Pancreas (tissue), 10 donors: Measurements from ENCODE around the gene FANK1. TPM values are rescaled to one million over a fixed set of nuclear protein-coding genes. Genes with fewer than 3 reads are reported as not detected.

Experiments used
- ATAC-seq, 4 donors: fragments of 200-7000 bp; cut with Tn5 transposase; one replicate each; pipeline versions ENCODE4 v1.8.0 to v1.9.1; 2020; ENCODE audit warnings: mild to moderate bottlenecking in 4 of 4, moderate library complexity in 4 of 4
- DNase-seq, 6 donors: peaks; one replicate each; pipeline ENCODE4 v3.0.0-alpha.2; 2020
- FAIRE-seq: peaks from 2 replicates; lab custom pipeline; 2012; peaks lifted over from hg19 to GRCh38; lab: Jason Lieb, UNC
- H3K27ac ChIP-seq, 4 donors: fragments of 200-600 bp; sonication (generic); 1 replicate in 3 of 4; 2 replicates in 1 of 4; pipeline versions ENCODE4 v1.5.0 to v1.8.0; 2020
- H3K27me3 ChIP-seq, 4 donors: fragments of 200-600 bp; one replicate each; pipeline ENCODE4 v1.8.0; 2021
- H3K36me3 ChIP-seq, 3 donors: fragments of 200-600 bp; sonication (generic) in 1 of 3; one replicate each; pipeline versions ENCODE4 v1.5.0 to v1.8.0; 2020 to 2021
- H3K4me1 ChIP-seq, 3 donors: fragments of 200-600 bp; one replicate each; pipeline ENCODE4 v1.8.0; 2021
- H3K4me3 ChIP-seq, 4 donors: fragments of 200-600 bp; sonication (generic) in 2 of 4; one replicate each; pipeline versions ENCODE4 v1.5.0 to v1.8.0; 2020 to 2021
- H3K9me3 ChIP-seq, 4 donors: fragments of 200-600 bp; one replicate each; pipeline ENCODE4 v1.8.0; 2021
- WGBS, 2 donors: extraction: QIAGEN DNeasy Blood & Tissue Kit; methylation state at CpG; one replicate each; pipeline ENCODE4 v1.1.7; 2013; 5-methylcytosine and 5-hydroxymethylcytosine counted together
- intact Hi-C, 3 donors: fragments of 100-400 bp; cut with DNase I; formaldehyde crosslinking; loops; one replicate each; pipeline versions ENCODE4 v1.11.1 to v1.14.2; 2022
- polyA plus RNA-seq, 2 donors: library from polyadenylated mRNA; stranded (reverse); fragments of 200-250 nt; gene quantifications; one replicate each; pipeline ENCODE4 v1.2.3, GENCODE V29; 2013
- total RNA-seq, 6 donors: library from RNA; stranded (reverse); fragmentation: NEBNext Ultra II Directional in 4 of 6; extraction: Animal tissue kit (Norgen Biotek cat#: 25700) in 4 of 6; gene quantifications; one replicate each; pipeline versions ENCODE4 v1.2.1 to v1.2.4, GENCODE V29; 2021 to 2023
- TF ChIP-seq, protein P1 (sequence below), 4 donors: fragments of 200-600 bp; sonication (generic) in 3 of 4; IDR thresholded peaks; one replicate each; pipeline versions ENCODE4 v1.5.0 to v1.8.0; 2021; ENCODE audit warnings: antibody characterized with exemption in 4 of 4
- donor health status: healthy with polysubstance abuse.
- donor health status: DM: no; HTN: no; CAD: no; lungs with moderate emphysema.
- donor health status: DM: no; HTN: no; CAD: no.
- donor health status: control.
- donor health status: control.
- donor health status: Bipolar disorder and iron deficiency.
- donor health status: DM: yes; HTN: yes; CAD: no.
- donor health status: DM: no; HTN: no; CAD: no.
- donor health status: DM: no; HTN: no; CAD: no.
- donor health status: DM: yes; HTN: yes; CAD: no.

FANK1 gene
- total and polyA plus RNA-seq, 8 donors, result 1.6 to 13.2 (median 3.2) TPM

DNA sequence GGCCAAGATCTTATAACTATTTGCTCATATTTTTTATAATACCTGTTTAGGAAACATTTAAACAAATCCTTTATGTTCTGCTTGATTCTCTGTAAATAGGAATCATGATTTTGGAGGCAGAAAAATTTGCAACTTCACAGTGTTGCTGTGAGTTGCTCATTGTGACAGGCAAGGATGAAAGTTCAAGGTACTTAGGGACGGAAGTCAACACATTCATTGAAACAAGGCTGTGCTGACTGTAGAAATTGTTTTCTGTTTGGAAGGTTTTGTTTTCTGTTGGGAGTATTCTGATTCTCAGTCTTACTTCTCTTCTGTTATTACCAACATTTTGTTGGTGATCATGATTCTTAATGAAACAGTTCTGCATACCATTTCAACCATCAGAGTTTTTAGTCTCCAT, 54.9 kb downstream of the FANK1 start:
- Histone ChIP-seq H3K36me3 (no peaks in the 10 kb centered on the region), H3K4me3 (no peak overlapping the region), H3K27me3 (no peaks in the 10 kb centered on the region), H3K4me1 (no peaks in the 10 kb centered on the region), H3K27ac (no peak overlapping the region), H3K9me3 (no peaks in the 10 kb centered on the region)
- DNase-seq, result no peak
- TF ChIP-seq, protein P1, sequence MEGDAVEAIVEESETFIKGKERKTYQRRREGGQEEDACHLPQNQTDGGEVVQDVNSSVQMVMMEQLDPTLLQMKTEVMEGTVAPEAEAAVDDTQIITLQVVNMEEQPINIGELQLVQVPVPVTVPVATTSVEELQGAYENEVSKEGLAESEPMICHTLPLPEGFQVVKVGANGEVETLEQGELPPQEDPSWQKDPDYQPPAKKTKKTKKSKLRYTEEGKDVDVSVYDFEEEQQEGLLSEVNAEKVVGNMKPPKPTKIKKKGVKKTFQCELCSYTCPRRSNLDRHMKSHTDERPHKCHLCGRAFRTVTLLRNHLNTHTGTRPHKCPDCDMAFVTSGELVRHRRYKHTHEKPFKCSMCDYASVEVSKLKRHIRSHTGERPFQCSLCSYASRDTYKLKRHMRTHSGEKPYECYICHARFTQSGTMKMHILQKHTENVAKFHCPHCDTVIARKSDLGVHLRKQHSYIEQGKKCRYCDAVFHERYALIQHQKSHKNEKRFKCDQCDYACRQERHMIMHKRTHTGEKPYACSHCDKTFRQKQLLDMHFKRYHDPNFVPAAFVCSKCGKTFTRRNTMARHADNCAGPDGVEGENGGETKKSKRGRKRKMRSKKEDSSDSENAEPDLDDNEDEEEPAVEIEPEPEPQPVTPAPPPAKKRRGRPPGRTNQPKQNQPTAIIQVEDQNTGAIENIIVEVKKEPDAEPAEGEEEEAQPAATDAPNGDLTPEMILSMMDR (IDR thresholded peaks at IDR 0.05), result no peak
- no peak for FAIRE-seq
- ATAC-seq, result no peak
- WGBS, 2 donors, result 32 to 37% methylated on average over 1 of the region's 1 CpG
- intact Hi-C loops, result no loop called here

GRCh38 chr10:125953778-125954385, 57.5 kb downstream of the FANK1 start:
- Histone ChIP-seq H3K4me3 (no peak overlapping the region), H3K9me3 (no peaks in the 10 kb centered on the region), H3K27ac (no peak overlapping the region), H3K4me1 (no peaks in the 10 kb centered on the region), H3K27me3 (no peaks in the 10 kb centered on the region), H3K36me3 (no peaks in the 10 kb centered on the region)
- no peak for ATAC-seq
- FAIRE-seq, result no peak
- WGBS, 2 donors, result 93 to 96% methylated on average over 9 of the region's 9 CpGs
- DNase-seq, result no peak
- TF ChIP-seq, protein P1 (IDR thresholded peaks at IDR 0.05), result no peak
- intact Hi-C loops, result no loop called here

GRCh38 chr10:125955766-125956165, 59.4 kb downstream of the FANK1 start:
- FAIRE-seq (no peak), DNase-seq (no peak), ATAC-seq (no peak)
- TF ChIP-seq, protein P1 (IDR thresholded peaks at IDR 0.05), result no peak
- Histone ChIP-seq H3K4me1 (no peaks in the 10 kb centered on the region), H3K27me3 (no peaks in the 10 kb centered on the region), H3K4me3 (no peak overlapping the region), H3K9me3 (no peaks in the 10 kb centered on the region), H3K27ac (no peak overlapping the region), H3K36me3 (no peaks in the 10 kb centered on the region)
- WGBS, 2 donors, result 50 to 78% methylated on average over 3 of the region's 3 CpGs
- intact Hi-C loops, result no loop called here

- intact Hi-C loops, result no loop called here
- no peaks in the 10 kb centered on the region for H3K27me3 ChIP-seq
- WGBS, 2 donors, result 87% methylated on average over 1 of the region's 1 CpG
- H3K4me1 ChIP-seq, result no peaks in the 10 kb centered on the region
- DNase-seq, result no peak
- no peak overlapping the region for H3K4me3 ChIP-seq
- ATAC-seq, result no peak
- H3K9me3 ChIP-seq, result no peaks in the 10 kb centered on the region
- no peaks in the 10 kb centered on the region for H3K36me3 ChIP-seq
- TF ChIP-seq, protein P1 (IDR thresholded peaks at IDR 0.05), result no peak
- no peak for FAIRE-seq
- no peak overlapping the region for H3K27ac ChIP-seq
These were observed 65.4 kb downstream of the FANK1 start for GRCh38 chr10:125961743-125962142.

DNA sequence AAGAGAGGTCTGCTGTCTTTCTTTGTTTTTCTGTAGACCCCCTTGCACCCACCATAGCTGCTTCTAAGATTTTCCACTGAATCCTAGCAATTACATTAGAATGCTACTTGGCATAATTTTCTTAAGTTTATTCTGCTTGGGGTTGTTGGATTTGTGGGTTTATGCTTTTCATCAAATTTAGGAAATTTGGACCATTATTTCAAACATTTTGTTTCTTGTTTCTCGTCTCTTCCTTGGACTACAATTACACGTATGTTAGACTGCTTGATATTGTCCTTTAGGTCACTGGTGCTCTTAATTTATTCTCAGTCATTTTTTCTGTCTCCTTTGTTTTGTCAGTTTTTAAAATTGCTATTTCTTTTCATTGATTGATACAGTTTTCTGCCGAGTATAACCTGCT, 65.8 kb downstream of the FANK1 start:
- Histone ChIP-seq H3K4me3 (no peak overlapping the region), H3K9me3 (no peaks in the 10 kb centered on the region), H3K27me3 (no peaks in the 10 kb centered on the region), H3K4me1 (no peaks in the 10 kb centered on the region), H3K36me3 (no peaks in the 10 kb centered on the region), H3K27ac (no peak overlapping the region)
- intact Hi-C loops, result no loop called here
- ATAC-seq, result no peak
- no peak for FAIRE-seq
- no peak for DNase-seq
- TF ChIP-seq, protein P1 (IDR thresholded peaks at IDR 0.05), result no peak
- 95 to 97% methylated on average over 3 of the region's 3 CpGs for WGBS, 2 donors
